ENCODE results near the gene SDK1.
A peak's percentile ranks its signal among the peaks of the same experiment; 100 is the strongest.

Gene SDK1

DNA sequence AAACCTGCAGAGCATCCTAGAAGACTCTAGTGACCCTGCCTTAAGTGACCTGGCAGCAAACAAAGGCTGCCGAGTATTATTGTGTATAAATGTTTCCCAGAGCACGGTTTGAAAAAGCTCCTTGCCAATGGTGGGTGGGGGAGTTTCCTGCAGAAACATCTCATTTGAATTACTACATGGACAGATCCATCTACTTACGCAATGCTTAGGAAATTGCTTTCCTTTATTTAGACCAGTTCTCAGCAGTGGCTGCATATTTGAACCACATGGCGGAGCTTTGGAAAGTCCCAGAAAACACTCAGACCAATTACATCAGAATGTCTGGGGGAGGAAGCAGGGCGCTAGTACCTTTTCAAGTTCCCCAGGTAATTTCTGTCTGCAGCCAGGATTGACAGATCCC, 560.9 kb downstream of the SDK1 start:
- POLR2A ChIA-PET (ENCODE audit: low non-redundant PET), result no interaction called here
- TF ChIP-seq, protein P1, sequence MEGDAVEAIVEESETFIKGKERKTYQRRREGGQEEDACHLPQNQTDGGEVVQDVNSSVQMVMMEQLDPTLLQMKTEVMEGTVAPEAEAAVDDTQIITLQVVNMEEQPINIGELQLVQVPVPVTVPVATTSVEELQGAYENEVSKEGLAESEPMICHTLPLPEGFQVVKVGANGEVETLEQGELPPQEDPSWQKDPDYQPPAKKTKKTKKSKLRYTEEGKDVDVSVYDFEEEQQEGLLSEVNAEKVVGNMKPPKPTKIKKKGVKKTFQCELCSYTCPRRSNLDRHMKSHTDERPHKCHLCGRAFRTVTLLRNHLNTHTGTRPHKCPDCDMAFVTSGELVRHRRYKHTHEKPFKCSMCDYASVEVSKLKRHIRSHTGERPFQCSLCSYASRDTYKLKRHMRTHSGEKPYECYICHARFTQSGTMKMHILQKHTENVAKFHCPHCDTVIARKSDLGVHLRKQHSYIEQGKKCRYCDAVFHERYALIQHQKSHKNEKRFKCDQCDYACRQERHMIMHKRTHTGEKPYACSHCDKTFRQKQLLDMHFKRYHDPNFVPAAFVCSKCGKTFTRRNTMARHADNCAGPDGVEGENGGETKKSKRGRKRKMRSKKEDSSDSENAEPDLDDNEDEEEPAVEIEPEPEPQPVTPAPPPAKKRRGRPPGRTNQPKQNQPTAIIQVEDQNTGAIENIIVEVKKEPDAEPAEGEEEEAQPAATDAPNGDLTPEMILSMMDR (conservative IDR thresholded peaks at IDR 0.05; ENCODE audit: low read depth), result no peak
- peak; percentile 30 for DNase-seq (ENCODE audit: low spot score)
- H3K27ac ChIP-seq, result no peak overlapping the region
- CTCF ChIA-PET, result interaction anchor here (0.5 kb wide), 1 partner anchor 54 kb away, joined by 3 read pairs; no protein-coding TSS in a partner anchor

DNA sequence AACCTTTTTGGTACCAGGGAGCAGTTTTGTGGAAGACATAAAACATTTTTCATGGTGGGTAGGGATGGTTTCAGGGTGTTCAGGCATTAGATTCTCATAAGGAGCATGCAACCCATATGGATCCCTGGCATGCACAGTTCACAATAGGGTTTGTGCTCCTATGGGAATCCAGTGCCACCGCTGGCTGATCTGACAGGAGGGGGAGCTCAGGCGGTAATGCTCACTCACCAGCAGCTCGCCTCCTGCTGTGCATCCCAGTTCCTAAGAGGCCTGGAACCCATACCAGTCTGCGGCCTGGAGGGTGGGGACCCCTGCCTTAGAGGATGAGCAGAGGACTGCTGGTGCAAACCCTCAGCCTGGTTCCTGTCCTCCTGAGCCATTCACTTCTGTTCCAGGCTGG, 561.7 kb downstream of the SDK1 start:
- ChIA-PET POLR2A (ENCODE audit: low non-redundant PET) (no interaction called here), CTCF (interaction anchor here (0.6 kb wide), 1 partner anchor 878 kb away, joined by 4 read pairs; no protein-coding TSS in a partner anchor)
- TF ChIP-seq, protein P1 (conservative IDR thresholded peaks at IDR 0.05; ENCODE audit: low read depth), result no peak
- H3K27ac ChIP-seq, result no peak overlapping the region
- DNase-seq (ENCODE audit: low spot score), result no peak

DNA sequence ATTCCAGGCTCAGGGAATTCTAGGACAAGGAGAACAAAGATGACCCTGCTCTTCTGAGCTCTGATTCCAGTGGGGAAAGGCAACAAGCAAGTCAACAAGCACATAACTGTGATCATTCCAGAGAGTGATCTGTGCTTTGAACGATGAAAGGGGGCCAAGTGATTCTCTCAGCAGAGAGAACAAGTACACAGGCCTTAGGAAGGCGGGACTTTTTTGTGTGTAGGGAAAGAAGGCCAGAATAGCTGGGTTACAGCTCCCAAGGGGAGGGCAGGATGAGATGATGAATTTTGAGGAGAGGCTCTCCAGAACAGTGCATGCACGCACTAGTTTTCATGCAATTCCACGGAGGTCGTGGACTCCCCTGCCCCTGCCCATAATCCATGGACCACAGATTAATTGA, 565.2 kb downstream of the SDK1 start:
- no peak overlapping the region for H3K27ac ChIP-seq
- CTCF ChIA-PET, result no interaction called here
- TF ChIP-seq, protein P1 (conservative IDR thresholded peaks at IDR 0.05; ENCODE audit: low read depth), result no peak
- POLR2A ChIA-PET (ENCODE audit: low non-redundant PET), result no interaction called here
- DNase-seq (ENCODE audit: low spot score), result no peak

DNA sequence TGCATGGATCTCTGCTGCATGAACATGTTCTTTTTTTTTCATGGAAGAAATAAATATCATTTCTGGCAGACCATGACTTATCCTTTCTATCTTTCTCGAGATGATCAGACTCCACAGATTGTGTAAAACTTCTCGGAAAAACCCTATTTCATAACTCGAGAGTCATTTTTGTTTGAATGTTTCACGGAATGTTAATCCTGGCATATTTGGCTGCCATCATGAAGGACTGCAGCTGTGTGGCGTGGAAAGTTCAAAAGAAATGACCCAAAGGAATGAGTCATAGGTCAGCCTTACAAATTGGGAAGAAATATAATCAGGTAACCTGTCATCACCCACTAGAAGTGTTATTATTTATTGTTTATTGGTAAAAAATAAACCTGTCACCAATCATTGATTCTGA, 566.8 kb downstream of the SDK1 start:
- ChIA-PET POLR2A (ENCODE audit: low non-redundant PET) (no interaction called here), CTCF (no interaction called here)
- TF ChIP-seq, protein P1 (conservative IDR thresholded peaks at IDR 0.05; ENCODE audit: low read depth), result no peak
- H3K27ac ChIP-seq, result no peak overlapping the region
- DNase-seq (ENCODE audit: low spot score), result no peak

DNA sequence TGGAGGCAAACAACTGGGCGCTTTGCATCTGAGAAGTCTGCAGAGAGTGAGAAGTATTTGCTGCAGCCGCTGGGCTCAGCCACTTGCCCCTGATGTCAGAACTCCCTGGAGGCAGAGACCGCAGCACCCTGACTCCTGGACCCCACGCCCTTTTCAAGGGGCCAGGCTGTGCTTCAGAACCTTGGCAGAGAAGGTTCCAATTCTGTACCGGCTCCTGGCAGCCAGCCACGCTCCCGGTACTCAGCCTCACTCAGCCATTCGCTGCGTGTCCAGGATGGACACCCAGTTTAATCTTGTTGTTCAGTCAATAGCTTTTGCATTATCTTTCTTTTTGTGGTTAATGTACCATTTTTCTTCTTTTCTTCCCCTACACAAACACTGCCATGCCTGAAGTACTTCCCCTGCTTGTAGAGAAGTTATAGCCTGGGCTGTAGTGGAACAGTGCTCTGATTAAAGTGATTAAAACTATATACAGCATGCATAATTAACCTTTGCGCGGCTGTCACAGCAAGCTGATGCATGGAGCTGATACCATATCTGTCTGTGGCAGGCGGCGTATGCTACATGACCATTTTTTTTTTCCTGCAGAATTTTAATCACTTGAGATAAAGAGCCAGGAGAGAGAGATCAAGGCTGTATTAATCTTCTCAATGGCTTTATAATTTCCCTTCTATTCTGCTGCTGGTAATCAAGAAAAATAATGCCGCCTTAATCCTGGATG, 578.5 kb downstream of the SDK1 start:
- TF ChIP-seq, protein P1 (conservative IDR thresholded peaks at IDR 0.05; ENCODE audit: low read depth), result no peak
- ChIA-PET POLR2A (ENCODE audit: low non-redundant PET) (no interaction called here), CTCF (no interaction called here)
- no peak for DNase-seq (ENCODE audit: low spot score)
- no peak overlapping the region for H3K27ac ChIP-seq

DNA sequence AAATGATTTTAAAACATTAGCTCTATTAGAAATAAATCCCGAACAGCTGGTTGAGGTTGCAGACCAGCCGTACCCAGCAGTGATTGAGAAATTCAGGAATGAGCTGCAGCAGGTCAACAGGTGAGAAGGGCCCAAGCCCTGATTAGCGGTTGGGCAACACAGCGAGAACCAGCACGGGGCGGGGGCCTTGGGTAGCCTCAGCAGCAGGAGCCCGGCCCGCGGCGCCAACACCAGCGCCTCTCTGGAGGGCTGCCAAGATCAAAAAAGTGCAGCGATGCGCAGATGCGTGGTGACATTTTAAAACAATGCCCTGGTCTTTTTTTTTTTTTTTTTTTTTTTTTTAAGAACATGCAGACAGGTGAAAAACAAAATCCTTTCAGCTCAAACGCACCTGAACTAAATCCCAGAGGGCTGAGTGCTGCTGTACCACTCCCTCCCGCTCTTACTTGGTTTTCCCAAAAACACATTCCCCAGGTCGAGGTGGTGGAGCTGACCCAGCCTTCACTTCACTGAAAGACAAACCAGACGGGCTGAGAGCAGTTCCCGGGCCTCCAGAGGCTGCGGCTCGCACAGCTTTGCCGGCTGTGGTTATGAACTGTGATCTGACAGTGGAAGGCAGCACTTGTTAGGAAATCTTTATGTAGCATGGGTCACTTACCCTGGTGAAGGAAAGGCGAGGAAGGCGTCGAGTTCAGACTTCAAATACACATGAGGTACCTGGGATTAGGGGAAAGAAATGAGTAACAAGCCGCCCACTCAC, 579.4 kb downstream of the SDK1 start:
- TF ChIP-seq, protein P1 (conservative IDR thresholded peaks at IDR 0.05; ENCODE audit: low read depth), result no peak
- DNase-seq (ENCODE audit: low spot score), result no peak
- no peak overlapping the region for H3K27ac ChIP-seq
- CTCF ChIA-PET, result interaction anchor here (0.6 kb wide), 1 partner anchor 580 kb away, joined by 4 read pairs; no protein-coding TSS in a partner anchor
- POLR2A ChIA-PET (ENCODE audit: low non-redundant PET), result no interaction called here
